Karpas-422 (cell line): ENCODE data around the gene PRR19. TPM values are rescaled to one million over a fixed set of nuclear protein-coding genes. Genes with fewer than 3 reads are reported as not detected.

ENCODE experiments used
- DNase-seq: peaks from one replicate; pipeline ENCODE4 v3.0.0-alpha.2; 2015
- H2AFZ ChIP-seq: fragments of 200-600 bp; sonication (generic); 2 replicates; pipeline ENCODE4 v1.6.1; 2014; ENCODE audit warnings: antibody characterized with exemption, low read length, mixed read lengths
- H3K27ac ChIP-seq: fragments of 200-600 bp; sonication (generic); 2 replicates; pipeline ENCODE4 v1.5.1; 2014; ENCODE audit warnings: mild to moderate bottlenecking, low read length, moderate library complexity
- H3K27me3 ChIP-seq: fragments of 200-600 bp; sonication (generic); 2 replicates; pipeline ENCODE4 v1.6.1; 2014; ENCODE audit warnings: low read length, mixed read lengths
- H3K36me3 ChIP-seq: fragments of 200-600 bp; sonication (generic); 2 replicates; pipeline ENCODE4 v1.6.1; 2014; ENCODE audit warnings: low read length, mixed read lengths; ENCODE audit not compliant: insufficient read depth
- H3K4me1 ChIP-seq: fragments of 200-600 bp; sonication (generic); 2 replicates; pipeline ENCODE4 v1.6.1; 2014; ENCODE audit warnings: mild to moderate bottlenecking, low read length, mixed read lengths
- H3K4me2 ChIP-seq: fragments of 200-600 bp; sonication (generic); 2 replicates; pipeline ENCODE4 v1.6.1; 2014; ENCODE audit warnings: low read length, low read depth, mild to moderate bottlenecking; ENCODE audit not compliant: poor library complexity, severe bottlenecking
- H3K4me3 ChIP-seq: fragments of 200-600 bp; sonication (generic); 2 replicates; pipeline ENCODE4 v1.5.1; 2014; ENCODE audit warnings: mild to moderate bottlenecking, antibody characterized with exemption, low read length, mixed read lengths
- H3K79me2 ChIP-seq: fragments of 200-600 bp; sonication (generic); 2 replicates; pipeline ENCODE4 v1.6.1; 2014; ENCODE audit warnings: mild to moderate bottlenecking, low read length, mixed read lengths
- H3K9ac ChIP-seq: fragments of 200-600 bp; sonication (generic); 2 replicates; pipeline ENCODE4 v1.6.0; 2014; ENCODE audit warnings: low read length
- H3K9me2 ChIP-seq: fragments of 200-600 bp; sonication (generic), shearing (Covaris generic); replicated peaks from 2 replicates; pipeline ENCODE4 v1.6.0; 2014; ENCODE audit warnings: mild to moderate bottlenecking, low read length, moderate library complexity; ENCODE audit not compliant: insufficient read depth
- H3K9me3 ChIP-seq: fragments of 300-700, 200-600 bp; sonication (generic); 2 replicates; pipeline ENCODE4 v1.6.1; 2014; ENCODE audit warnings: low read length, mixed read lengths
- H4K20me1 ChIP-seq: fragments of 200-600 bp; sonication (generic); 2 replicates; pipeline ENCODE4 v1.6.1; 2014; ENCODE audit warnings: mild to moderate bottlenecking, antibody characterized with exemption, low read length, low read depth; ENCODE audit not compliant: insufficient read depth
- total RNA-seq: library from RNA; depleted of rRNA; stranded (reverse); fragments of >200 nt; shearing (Covaris generic); gene quantifications from 2 replicates; pipeline ENCODE4 v1.2.3, GENCODE V29; 2014; ENCODE audit warnings: low replicate concordance

PRR19 gene
- total RNA-seq, 1 experiment from 2014 or later, result 1.2 TPM

- Histone ChIP-seq H4K20me1 (peaks cover 10% of the 10 kb centered on the region; the same call in 1 of the 2 replicates), H3K4me3 (peak overlapping the region; percentile 75)
These were observed 18.5 kb upstream of the PRR19 start for GRCh38 chr19:42283188-42284065.

GRCh38 chr19:42284066-42284501 lies 17.8 kb upstream of the PRR19 start:
- no peaks in the 10 kb centered on the region for H3K9me2 ChIP-seq
- H3K9ac ChIP-seq, result peak overlapping the region; percentile 76
- peak overlapping the region; percentile 34 for H3K4me2 ChIP-seq
- H3K9me3 ChIP-seq, result no peaks in the 10 kb centered on the region
- H2AFZ ChIP-seq, result no peak overlapping the region
- no peaks in the 10 kb centered on the region for H3K27me3 ChIP-seq
- DNase-seq, result peak; percentile 95
- peak overlapping the region; percentile 59; the same call in 1 of the 2 replicates for H3K27ac ChIP-seq
- peaks cover 53% of the 10 kb centered on the region for H3K4me1 ChIP-seq
- peaks cover 18% of the 10 kb centered on the region for H3K79me2 ChIP-seq
- peaks cover 10% of the 10 kb centered on the region; the same call in 1 of the 2 replicates for H4K20me1 ChIP-seq
- peak overlapping the region; percentile 50; the same call in 1 of the 2 replicates for H3K4me3 ChIP-seq
- peaks cover 14% of the 10 kb centered on the region; the same call in 1 of the 2 replicates for H3K36me3 ChIP-seq

More at GRCh38 chr19:42283188-42284065, 18.5 kb upstream of the PRR19 start:
- DNase-seq, result peak; percentile 98
- H3K36me3 ChIP-seq, result peaks cover 13% of the 10 kb centered on the region; the same call in 1 of the 2 replicates
- H3K79me2 ChIP-seq, result peaks cover 18% of the 10 kb centered on the region
- peak overlapping the region; percentile 93 for H3K4me2 ChIP-seq
- H3K9me3 ChIP-seq, result no peaks in the 10 kb centered on the region
- H3K4me1 ChIP-seq, result peaks cover 60% of the 10 kb centered on the region
- peak overlapping the region; percentile 81 for H3K27ac ChIP-seq
- peak overlapping the region; percentile 82 for H3K9ac ChIP-seq
- H2AFZ ChIP-seq, result no peak overlapping the region
- H3K27me3 ChIP-seq, result no peaks in the 10 kb centered on the region
- no peaks in the 10 kb centered on the region for H3K9me2 ChIP-seq

DNA sequence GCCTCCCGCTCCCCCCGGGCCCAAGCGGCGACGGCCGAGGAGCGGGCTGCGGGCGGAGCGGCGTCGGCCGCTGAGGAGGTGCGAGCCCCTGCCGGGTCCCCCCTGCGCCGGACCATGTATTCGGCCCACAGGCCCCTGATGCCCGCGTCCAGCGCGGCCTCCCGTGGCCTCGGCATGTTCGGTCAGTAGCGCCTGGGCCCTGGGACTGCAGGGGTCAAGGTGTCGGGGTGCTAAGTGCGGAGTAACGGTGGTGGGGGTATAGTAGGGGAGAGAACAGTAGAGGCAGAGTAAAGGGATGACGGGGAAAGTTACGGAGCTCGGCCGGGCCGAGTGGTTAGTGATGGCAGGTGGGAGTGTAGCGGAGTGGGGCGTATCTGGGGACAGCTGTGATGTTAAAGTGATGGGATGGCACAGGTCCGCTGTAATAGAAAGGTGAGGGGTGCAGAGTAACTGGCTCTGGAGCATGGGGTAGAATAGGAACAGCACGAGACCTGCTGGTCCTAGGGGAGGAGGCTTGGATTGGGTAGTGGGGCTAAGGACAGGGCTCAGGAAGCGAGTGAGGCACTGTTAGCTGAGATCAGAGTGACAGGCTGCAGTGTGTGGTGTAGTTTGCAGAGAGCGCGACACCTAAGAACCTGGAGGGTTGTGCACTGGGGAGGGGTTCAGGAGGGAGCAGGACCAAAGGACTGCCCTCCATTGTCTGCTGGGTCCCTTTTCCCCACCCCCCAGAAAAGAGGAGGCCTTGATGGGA lies 17.2 kb upstream of the PRR19 start:
- H3K79me2 ChIP-seq, result peaks cover 18% of the 10 kb centered on the region
- peaks cover 14% of the 10 kb centered on the region; the same call in 1 of the 2 replicates for H3K36me3 ChIP-seq
- H2AFZ ChIP-seq, result no peak overlapping the region
- H3K4me2 ChIP-seq, result peak overlapping the region; percentile 92
- peak overlapping the region; percentile 85 for H3K4me3 ChIP-seq
- no peaks in the 10 kb centered on the region for H3K9me3 ChIP-seq
- peak overlapping the region; percentile 54 for H3K27ac ChIP-seq
- no peaks in the 10 kb centered on the region for H3K9me2 ChIP-seq
- peaks cover 10% of the 10 kb centered on the region; the same call in 1 of the 2 replicates for H4K20me1 ChIP-seq
- peaks cover 47% of the 10 kb centered on the region for H3K4me1 ChIP-seq
- no peaks in the 10 kb centered on the region for H3K27me3 ChIP-seq
- DNase-seq, result peak; percentile 69
- peak overlapping the region; percentile 83 for H3K9ac ChIP-seq

DNA sequence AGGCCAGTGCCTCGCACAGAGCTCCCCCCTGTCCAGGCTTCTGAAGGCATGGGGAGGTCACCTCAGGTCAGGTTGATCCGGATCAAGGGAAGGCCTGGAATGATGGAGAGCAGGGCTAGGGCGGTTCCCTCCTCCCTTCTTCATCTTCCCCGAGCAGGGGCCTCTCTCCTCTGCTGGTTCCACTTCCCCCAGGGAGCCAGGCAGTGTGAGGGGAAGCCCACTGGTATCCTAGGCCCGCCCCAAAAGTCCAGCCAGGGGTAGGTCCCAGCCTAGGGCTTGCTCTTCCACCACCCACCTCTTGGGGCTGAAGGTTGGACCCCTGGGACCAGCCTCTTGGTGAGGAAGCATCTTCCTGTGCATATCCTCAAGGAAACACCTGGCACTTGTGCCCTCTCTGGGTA lies 16.4 kb upstream of the PRR19 start:
- Histone ChIP-seq H3K27me3 (no peaks in the 10 kb centered on the region), H3K4me3 (peak overlapping the region; percentile 85), H2AFZ (no peak overlapping the region), H3K27ac (peak overlapping the region; percentile 54), H3K9me2 (no peaks in the 10 kb centered on the region), H3K4me2 (peak overlapping the region; percentile 92), H4K20me1 (peaks cover 10% of the 10 kb centered on the region; the same call in 1 of the 2 replicates), H3K9ac (peak overlapping the region; percentile 83), H3K4me1 (peaks cover 46% of the 10 kb centered on the region), H3K9me3 (no peaks in the 10 kb centered on the region), H3K36me3 (peaks cover 14% of the 10 kb centered on the region; the same call in 1 of the 2 replicates), H3K79me2 (peaks cover 18% of the 10 kb centered on the region)
- DNase-seq, result peak; percentile 62

- Histone ChIP-seq H3K27me3 (no peaks in the 10 kb centered on the region), H4K20me1 (peaks cover 10% of the 10 kb centered on the region; the same call in 1 of the 2 replicates), H3K9me3 (no peaks in the 10 kb centered on the region), H3K27ac (peak overlapping the region; percentile 54), H3K79me2 (peaks cover 18% of the 10 kb centered on the region), H3K9me2 (no peaks in the 10 kb centered on the region), H3K9ac (peak overlapping the region; percentile 83), H3K36me3 (peaks cover 14% of the 10 kb centered on the region; the same call in 1 of the 2 replicates), H2AFZ (no peak overlapping the region), H3K4me1 (peaks cover 47% of the 10 kb centered on the region), H3K4me2 (peak overlapping the region; percentile 92), H3K4me3 (peak overlapping the region; percentile 85)
- DNase-seq, result no peak
These were observed 16.0 kb upstream of the PRR19 start for GRCh38 chr19:42285988-42286348.

DNA sequence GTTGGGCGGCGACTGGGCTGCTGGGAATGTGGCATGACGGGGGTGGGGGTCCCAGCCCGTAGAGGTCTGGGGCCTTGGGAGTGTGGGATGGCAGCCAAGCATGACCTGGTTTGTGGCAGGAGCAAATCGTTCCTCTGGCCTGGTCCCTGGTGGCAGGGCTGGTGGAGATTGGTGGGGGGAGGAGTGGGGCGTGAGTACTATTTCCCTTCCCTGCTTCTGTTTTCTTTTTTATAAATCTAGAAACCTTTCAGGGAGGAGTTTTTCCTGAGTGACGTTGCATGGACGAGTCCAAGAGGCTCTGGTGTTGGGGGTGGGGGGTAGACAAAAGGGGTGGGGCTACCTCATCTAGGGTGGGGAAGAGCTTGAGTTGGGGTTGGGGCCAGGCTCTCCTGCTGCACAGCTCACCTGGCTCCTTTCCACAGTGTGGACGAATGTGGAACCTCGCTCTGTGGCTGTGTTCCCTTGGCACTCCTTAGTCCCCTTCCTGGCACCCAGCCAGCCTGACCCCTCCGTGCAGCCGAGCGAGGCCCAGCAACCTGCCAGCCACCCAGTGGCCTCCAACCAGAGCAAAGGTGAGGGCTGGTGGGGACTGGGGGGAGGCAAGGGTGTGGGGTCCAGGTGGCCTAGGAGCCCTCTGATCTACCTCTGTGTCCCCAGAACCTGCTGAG lies 15.4 kb upstream of the PRR19 start:
- Histone ChIP-seq H4K20me1 (peaks cover 14% of the 10 kb centered on the region; the same call in 1 of the 2 replicates), H3K4me1 (peaks cover 43% of the 10 kb centered on the region), H3K79me2 (peaks cover 18% of the 10 kb centered on the region), H3K27me3 (no peaks in the 10 kb centered on the region), H3K4me3 (peak overlapping the region; percentile 85), H3K27ac (peak overlapping the region; percentile 54), H3K36me3 (peaks cover 17% of the 10 kb centered on the region; the same call in 1 of the 2 replicates), H3K9me3 (no peaks in the 10 kb centered on the region), H3K9ac (peak overlapping the region; percentile 83), H3K4me2 (peak overlapping the region; percentile 92), H3K9me2 (no peaks in the 10 kb centered on the region), H2AFZ (no peak overlapping the region)
- DNase-seq, result peak; percentile 61

DNA sequence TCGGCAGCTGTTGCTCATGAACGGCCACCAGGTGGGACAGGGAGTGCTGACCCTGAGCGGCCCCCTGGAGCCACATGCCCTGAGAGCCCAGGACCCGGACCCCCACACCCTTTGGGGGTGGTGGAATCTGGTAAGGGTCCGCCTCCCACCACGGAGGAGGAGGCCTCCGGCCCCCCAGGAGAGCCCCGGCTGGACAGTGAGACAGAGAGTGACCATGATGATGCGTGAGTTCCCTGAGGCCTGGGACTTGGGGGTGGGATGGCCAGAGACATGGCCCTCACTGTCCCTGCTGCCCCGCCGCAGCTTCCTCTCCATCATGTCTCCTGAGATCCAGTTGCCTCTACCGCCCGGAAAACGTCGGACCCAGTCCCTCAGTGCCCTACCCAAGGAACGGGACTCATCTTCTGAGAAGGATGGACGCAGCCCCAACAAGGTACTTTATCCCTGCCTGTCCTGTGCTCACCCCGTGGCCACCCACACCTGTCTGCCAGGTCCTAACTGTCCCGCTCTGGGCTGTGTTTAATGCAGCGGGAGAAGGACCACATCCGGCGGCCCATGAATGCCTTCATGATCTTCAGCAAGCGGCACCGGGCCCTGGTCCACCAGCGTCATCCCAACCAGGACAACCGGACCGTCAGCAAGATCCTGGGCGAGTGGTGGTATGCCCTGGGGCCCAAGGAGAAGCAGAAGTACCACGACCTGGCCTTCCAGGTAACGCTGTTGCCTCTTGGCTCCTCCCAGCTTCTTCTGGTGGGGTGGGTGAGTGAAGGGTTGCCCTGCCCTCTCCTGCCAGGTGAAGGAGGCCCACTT lies 14.7 kb upstream of the PRR19 start:
- no peak overlapping the region for H3K4me2 ChIP-seq
- no peak for DNase-seq

More for the DNA sequence above, 14.7 kb upstream of the PRR19 start:
- Histone ChIP-seq H2AFZ (no peak overlapping the region), H3K4me1 (peaks cover 35% of the 10 kb centered on the region), H3K9me2 (no peaks in the 10 kb centered on the region), H3K79me2 (peaks cover 18% of the 10 kb centered on the region), H3K9ac (no peak overlapping the region), H3K27me3 (no peaks in the 10 kb centered on the region), H3K9me3 (no peaks in the 10 kb centered on the region), H3K4me3 (no peak overlapping the region), H4K20me1 (peaks cover 15% of the 10 kb centered on the region; the same call in 1 of the 2 replicates), H3K27ac (no peak overlapping the region), H3K36me3 (peaks cover 22% of the 10 kb centered on the region; the same call in 1 of the 2 replicates)
